ENCODE measurements around the gene PRG2. TPM values are rescaled to one million over a fixed set of nuclear protein-coding genes. Genes with fewer than 3 reads are reported as not detected.
A peak's percentile ranks its signal among the peaks of the same experiment; 100 is the strongest.

Gene PRG2
- total and polyA plus RNA-seq, 2 of the 13 experiments (the other 11 are each of a cell fraction or from before 2014, with no cell fraction given) = not detected

DNA sequence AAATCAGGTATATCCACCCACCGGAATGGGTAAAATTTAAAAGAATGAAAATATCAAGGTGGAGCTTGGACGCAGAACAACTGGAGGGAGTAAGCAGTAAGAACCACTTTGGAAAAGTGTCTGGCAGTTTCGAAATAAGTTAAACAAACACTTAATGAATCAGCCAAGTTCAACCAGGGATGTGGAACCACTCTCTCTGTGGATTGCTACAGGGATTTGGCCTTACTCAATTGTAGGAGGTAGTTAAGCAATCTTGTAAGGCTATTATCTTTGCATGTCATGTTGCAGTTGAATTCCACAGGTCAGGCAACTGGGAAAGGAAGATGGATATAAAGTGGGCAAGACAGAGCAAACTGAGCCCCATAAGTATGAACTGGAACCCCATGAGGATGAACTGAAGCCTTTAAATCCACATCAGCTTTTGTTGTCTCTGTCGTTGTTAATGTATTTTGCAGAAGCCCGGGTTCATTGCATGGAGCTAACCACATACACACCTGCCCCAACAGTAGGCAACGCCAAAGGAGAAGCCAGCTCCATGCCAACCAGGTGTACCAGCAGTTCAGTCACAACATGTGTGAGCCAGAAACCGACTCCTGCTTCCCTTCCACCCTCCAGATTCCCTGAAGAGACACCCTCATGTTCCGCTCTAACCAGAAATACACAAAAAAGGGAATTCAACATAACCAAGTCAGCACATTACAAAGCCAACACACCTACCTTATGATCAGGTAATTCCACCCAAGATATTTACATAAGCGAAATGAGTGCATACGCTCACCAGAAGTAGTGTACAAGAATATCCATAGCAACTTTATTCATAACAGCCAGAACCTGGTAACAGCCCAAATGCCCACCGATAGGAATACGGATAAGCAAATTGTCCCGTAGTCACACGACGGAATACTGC, 44.4 kb upstream of the PRG2 start (continued):
- TF ChIP-seq, protein P1, sequence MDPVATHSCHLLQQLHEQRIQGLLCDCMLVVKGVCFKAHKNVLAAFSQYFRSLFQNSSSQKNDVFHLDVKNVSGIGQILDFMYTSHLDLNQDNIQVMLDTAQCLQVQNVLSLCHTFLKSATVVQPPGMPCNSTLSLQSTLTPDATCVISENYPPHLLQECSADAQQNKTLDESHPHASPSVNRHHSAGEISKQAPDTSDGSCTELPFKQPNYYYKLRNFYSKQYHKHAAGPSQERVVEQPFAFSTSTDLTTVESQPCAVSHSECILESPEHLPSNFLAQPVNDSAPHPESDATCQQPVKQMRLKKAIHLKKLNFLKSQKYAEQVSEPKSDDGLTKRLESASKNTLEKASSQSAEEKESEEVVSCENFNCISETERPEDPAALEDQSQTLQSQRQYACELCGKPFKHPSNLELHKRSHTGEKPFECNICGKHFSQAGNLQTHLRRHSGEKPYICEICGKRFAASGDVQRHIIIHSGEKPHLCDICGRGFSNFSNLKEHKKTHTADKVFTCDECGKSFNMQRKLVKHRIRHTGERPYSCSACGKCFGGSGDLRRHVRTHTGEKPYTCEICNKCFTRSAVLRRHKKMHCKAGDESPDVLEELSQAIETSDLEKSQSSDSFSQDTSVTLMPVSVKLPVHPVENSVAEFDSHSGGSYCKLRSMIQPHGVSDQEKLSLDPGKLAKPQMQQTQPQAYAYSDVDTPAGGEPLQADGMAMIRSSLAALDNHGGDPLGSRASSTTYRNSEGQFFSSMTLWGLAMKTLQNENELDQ (CRISPR knock-in tag; IDR thresholded peaks at IDR 0.05; ENCODE audit: borderline replicate concordance) = no peak
- peak; percentile 56; the same call in 1 of the 2 replicates for TF ChIP-seq NCOA1 (CRISPR knock-in tag; IDR thresholded peaks at IDR 0.05)
- TF ChIP-seq ELF1 (CRISPR knock-in tag; IDR thresholded peaks at IDR 0.05) = 0 out of 2 replicates have a peak, but pooled peaks have one; percentile 13
- TF ChIP-seq ZNF792 (CRISPR knock-in tag; IDR thresholded peaks at IDR 0.05) = peak; percentile 100
- peak; percentile 75; the same call in 1 of the 2 replicates for TF ChIP-seq FOXO1 (CRISPR knock-in tag; IDR thresholded peaks at IDR 0.05)
- 0 out of 2 replicates have a peak, but pooled peaks have one; percentile 55 for TF ChIP-seq ZMAT3 (CRISPR knock-in tag; conservative IDR thresholded peaks at IDR 0.05)
- TF ChIP-seq SRF (IDR thresholded peaks at IDR 0.05; ENCODE audit: low read depth, low read length) = no peak
- TF ChIP-seq, protein P2, sequence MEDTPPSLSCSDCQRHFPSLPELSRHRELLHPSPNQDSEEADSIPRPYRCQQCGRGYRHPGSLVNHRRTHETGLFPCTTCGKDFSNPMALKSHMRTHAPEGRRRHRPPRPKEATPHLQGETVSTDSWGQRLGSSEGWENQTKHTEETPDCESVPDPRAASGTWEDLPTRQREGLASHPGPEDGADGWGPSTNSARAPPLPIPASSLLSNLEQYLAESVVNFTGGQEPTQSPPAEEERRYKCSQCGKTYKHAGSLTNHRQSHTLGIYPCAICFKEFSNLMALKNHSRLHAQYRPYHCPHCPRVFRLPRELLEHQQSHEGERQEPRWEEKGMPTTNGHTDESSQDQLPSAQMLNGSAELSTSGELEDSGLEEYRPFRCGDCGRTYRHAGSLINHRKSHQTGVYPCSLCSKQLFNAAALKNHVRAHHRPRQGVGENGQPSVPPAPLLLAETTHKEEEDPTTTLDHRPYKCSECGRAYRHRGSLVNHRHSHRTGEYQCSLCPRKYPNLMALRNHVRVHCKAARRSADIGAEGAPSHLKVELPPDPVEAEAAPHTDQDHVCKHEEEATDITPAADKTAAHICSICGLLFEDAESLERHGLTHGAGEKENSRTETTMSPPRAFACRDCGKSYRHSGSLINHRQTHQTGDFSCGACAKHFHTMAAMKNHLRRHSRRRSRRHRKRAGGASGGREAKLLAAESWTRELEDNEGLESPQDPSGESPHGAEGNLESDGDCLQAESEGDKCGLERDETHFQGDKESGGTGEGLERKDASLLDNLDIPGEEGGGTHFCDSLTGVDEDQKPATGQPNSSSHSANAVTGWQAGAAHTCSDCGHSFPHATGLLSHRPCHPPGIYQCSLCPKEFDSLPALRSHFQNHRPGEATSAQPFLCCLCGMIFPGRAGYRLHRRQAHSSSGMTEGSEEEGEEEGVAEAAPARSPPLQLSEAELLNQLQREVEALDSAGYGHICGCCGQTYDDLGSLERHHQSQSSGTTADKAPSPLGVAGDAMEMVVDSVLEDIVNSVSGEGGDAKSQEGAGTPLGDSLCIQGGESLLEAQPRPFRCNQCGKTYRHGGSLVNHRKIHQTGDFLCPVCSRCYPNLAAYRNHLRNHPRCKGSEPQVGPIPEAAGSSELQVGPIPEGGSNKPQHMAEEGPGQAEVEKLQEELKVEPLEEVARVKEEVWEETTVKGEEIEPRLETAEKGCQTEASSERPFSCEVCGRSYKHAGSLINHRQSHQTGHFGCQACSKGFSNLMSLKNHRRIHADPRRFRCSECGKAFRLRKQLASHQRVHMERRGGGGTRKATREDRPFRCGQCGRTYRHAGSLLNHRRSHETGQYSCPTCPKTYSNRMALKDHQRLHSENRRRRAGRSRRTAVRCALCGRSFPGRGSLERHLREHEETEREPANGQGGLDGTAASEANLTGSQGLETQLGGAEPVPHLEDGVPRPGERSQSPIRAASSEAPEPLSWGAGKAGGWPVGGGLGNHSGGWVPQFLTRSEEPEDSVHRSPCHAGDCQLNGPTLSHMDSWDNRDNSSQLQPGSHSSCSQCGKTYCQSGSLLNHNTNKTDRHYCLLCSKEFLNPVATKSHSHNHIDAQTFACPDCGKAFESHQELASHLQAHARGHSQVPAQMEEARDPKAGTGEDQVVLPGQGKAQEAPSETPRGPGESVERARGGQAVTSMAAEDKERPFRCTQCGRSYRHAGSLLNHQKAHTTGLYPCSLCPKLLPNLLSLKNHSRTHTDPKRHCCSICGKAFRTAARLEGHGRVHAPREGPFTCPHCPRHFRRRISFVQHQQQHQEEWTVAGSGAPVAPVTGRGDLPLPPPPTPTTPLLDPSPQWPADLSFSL (CRISPR knock-in tag; IDR thresholded peaks at IDR 0.05) = no peak
- 0 out of 2 replicates have a peak, but pooled peaks have one; percentile 56 for TF ChIP-seq ZNF124 (CRISPR knock-in tag; IDR thresholded peaks at IDR 0.05)
- TF ChIP-seq KLF13 (CRISPR knock-in tag; IDR thresholded peaks at IDR 0.05) = no peak
- TF ChIP-seq FOXK2 (IDR thresholded peaks at IDR 0.05) = no peak
- TF ChIP-seq ZNF3 (CRISPR knock-in tag; IDR thresholded peaks at IDR 0.05) = 0 out of 2 replicates have a peak, but pooled peaks have one; percentile 35
- no peak for TF ChIP-seq SMAD9 (CRISPR knock-in tag; IDR thresholded peaks at IDR 0.05)
- no peak for TF ChIP-seq MED13 (CRISPR knock-in tag; IDR thresholded peaks at IDR 0.05)
- TF ChIP-seq, protein P3, sequence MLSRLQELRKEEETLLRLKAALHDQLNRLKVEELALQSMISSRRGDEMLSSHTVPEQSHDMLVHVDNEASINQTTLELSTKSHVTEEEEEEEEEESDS (CRISPR knock-in tag; IDR thresholded peaks at IDR 0.05; ENCODE audit: borderline replicate concordance) = no peak
- TF ChIP-seq PRMT3 (CRISPR knock-in tag; IDR thresholded peaks at IDR 0.05; ENCODE audit: borderline replicate concordance, low read depth) = no peak
- peak; percentile 93 for TF ChIP-seq MIXL1 (CRISPR knock-in tag; IDR thresholded peaks at IDR 0.05)
- TF ChIP-seq ZFP36L1 (CRISPR knock-in tag; IDR thresholded peaks at IDR 0.05) = no peak
- TF ChIP-seq, protein P4, sequence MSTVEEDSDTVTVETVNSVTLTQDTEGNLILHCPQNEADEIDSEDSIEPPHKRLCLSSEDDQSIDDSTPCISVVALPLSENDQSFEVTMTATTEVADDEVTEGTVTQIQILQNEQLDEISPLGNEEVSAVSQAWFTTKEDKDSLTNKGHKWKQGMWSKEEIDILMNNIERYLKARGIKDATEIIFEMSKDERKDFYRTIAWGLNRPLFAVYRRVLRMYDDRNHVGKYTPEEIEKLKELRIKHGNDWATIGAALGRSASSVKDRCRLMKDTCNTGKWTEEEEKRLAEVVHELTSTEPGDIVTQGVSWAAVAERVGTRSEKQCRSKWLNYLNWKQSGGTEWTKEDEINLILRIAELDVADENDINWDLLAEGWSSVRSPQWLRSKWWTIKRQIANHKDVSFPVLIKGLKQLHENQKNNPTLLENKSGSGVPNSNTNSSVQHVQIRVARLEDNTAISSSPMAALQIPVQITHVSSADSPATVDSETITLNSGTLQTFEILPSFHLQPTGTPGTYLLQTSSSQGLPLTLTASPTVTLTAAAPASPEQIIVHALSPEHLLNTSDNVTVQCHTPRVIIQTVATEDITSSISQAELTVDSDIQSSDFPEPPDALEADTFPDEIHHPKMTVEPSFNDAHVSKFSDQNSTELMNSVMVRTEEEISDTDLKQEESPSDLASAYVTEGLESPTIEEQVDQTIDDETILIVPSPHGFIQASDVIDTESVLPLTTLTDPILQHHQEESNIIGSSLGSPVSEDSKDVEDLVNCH (CRISPR knock-in tag; IDR thresholded peaks at IDR 0.05) = no peak
